Smooth muscle cell of the coronary artery (primary cell): ENCODE results near the gene U2SURP. TPM values are rescaled to one million over a fixed set of nuclear protein-coding genes. Genes with fewer than 3 reads are reported as not detected.

Experiments
- total RNA-seq: library from RNA; depleted of rRNA; stranded (reverse); fragments of >200 nt; gene quantifications from 2 replicates; pipeline ENCODE4 v1.2.3, GENCODE V29; 2014; ENCODE audit warnings: low replicate concordance

The U2SURP gene
- total RNA-seq, result 17.7 and 36.7 TPM in 2 replicates

GRCh38 chr3:143001369-143002082 lies at the start of gene U2SURP:
Gene U2SURP, plus strand, starts transcription at chr3:143001570. Its CDS starts 59 bp downstream, at chr3:143001629.

GRCh38 chr3:142963516-142964448 lies 37.6 kb upstream of the U2SURP start, which contains the start of gene PAQR9:
Gene PAQR9, minus strand, starts transcription at chr3:142963674. Its CDS starts 338 bp downstream, at chr3:142963336.

Other genes with a start within 250 kb of the U2SURP start
- 60.4 and 135 TPM in 2 replicates for gene PCOLCE2, start 112.5 kb upstream of the U2SURP start, total RNA-seq
- 0.08 TPM in 1 of 2 replicates, not detected in the other for gene PAQR9, start 37.9 kb upstream of the U2SURP start, total RNA-seq
- 8.2 and 16.7 TPM in 2 replicates for gene CHST2, start 118.2 kb downstream of the U2SURP start, total RNA-seq